CD14-positive monocyte (primary cell): ENCODE data around the gene TFEB. TPM values are rescaled to one million over a fixed set of nuclear protein-coding genes. Genes with fewer than 3 reads are reported as not detected.

Experiments
- DNase-seq, 3 donors: peaks; one replicate each; pipeline ENCODE4 v3.0.0-alpha.2; 2011 to 2022
- H2AFZ ChIP-seq: 2 replicates; pipeline ENCODE4 v1.6.0; 2012; ENCODE audit warnings: mild to moderate bottlenecking, low read depth, low read length, inconsistent platforms; ENCODE audit not compliant: insufficient read depth, poor library complexity, severe bottlenecking
- H3K27ac ChIP-seq, 2 donors: 1 replicate in 1 of 2; 2 replicates in 1 of 2; pipeline ENCODE4 v1.5.1; 2012 to 2013; ENCODE audit warnings: low read length in 2 of 2, control low read depth in 1 of 2, inconsistent platforms in 1 of 2, low read depth in 1 of 2, mild to moderate bottlenecking in 1 of 2
- H3K27me3 ChIP-seq, 2 donors: one replicate each; pipeline versions ENCODE4 v1.6.0 to v1.6.1; 2011 to 2013; ENCODE audit warnings: low read length in 2 of 2; ENCODE audit not compliant: control insufficient read depth in 2 of 2, insufficient read depth in 2 of 2
- H3K36me3 ChIP-seq, 2 donors: replicated peaks in 1 of 2; 1 replicate in 1 of 2; 2 replicates in 1 of 2; pipeline versions ENCODE4 v1.5.1 to v1.6.1; 2012 to 2013; ENCODE audit warnings: low read length in 2 of 2, control low read depth in 1 of 2, inconsistent platforms in 1 of 2, mild to moderate bottlenecking in 1 of 2; ENCODE audit not compliant: insufficient read depth in 2 of 2, control insufficient read depth in 1 of 2
- H3K4me1 ChIP-seq, 2 donors: 1 replicate in 1 of 2; 2 replicates in 1 of 2; pipeline versions ENCODE4 v1.5.1 to v1.6.1; 2012 to 2013; ENCODE audit warnings: low read length in 2 of 2, control low read depth in 1 of 2, inconsistent platforms in 1 of 2, mild to moderate bottlenecking in 1 of 2, moderate library complexity in 1 of 2; ENCODE audit not compliant: insufficient read depth in 2 of 2, control insufficient read depth in 1 of 2
- H3K4me2 ChIP-seq: replicated peaks from 2 replicates; pipeline ENCODE3; 2012; ENCODE audit warnings: low read length, moderate library complexity, mild to moderate bottlenecking; ENCODE audit not compliant: poor library complexity, severe bottlenecking; ENCODE audit errors: extremely low read depth
- H3K4me3 ChIP-seq, 3 experiments: fragments of 200-600 bp in 1 of 3; sonication (generic) in 1 of 3; replicated peaks in 1 of 3; 1 replicate in 2 of 3; 2 replicates in 1 of 3; pipeline ENCODE4 v1.5.1; 2011 to 2013; ENCODE audit warnings: low read length in 3 of 3, mild to moderate bottlenecking in 3 of 3, control low read depth in 2 of 3, low read depth in 2 of 3, inconsistent platforms in 1 of 3, moderate library complexity in 1 of 3
- H3K79me2 ChIP-seq: 2 replicates; pipeline ENCODE4 v1.6.0; 2012; ENCODE audit warnings: mild to moderate bottlenecking, control low read depth, inconsistent platforms, low read length, moderate library complexity; ENCODE audit not compliant: insufficient read depth
- H3K9ac ChIP-seq: 2 replicates; pipeline ENCODE4 v1.6.0; 2017; ENCODE audit warnings: low read length, mild to moderate bottlenecking; ENCODE audit not compliant: insufficient read depth, poor library complexity, severe bottlenecking
- H3K9me3 ChIP-seq, 2 donors: replicated peaks in 1 of 2; 1 replicate in 1 of 2; 2 replicates in 1 of 2; pipeline versions ENCODE4 v1.5.1 to v1.6.1; 2012 to 2013; ENCODE audit warnings: low read length in 2 of 2, control low read depth in 1 of 2; ENCODE audit not compliant: control insufficient read depth in 1 of 2, insufficient read depth in 1 of 2
- H4K20me1 ChIP-seq: 2 replicates; pipeline ENCODE4 v1.6.0; 2012; ENCODE audit warnings: mild to moderate bottlenecking, low read length, control low read depth, moderate library complexity; ENCODE audit not compliant: insufficient read depth
- H3K27ac Mint-ChIP-seq, 7 donors: one replicate each; pipeline ENCODE4 v1.8.0; 2020; ENCODE audit warnings: mild to moderate bottlenecking in 7 of 7, mixed read lengths in 7 of 7, moderate library complexity in 6 of 7, inconsistent platforms in 2 of 7
- H3K27me3 Mint-ChIP-seq, 3 donors: one replicate each; pipeline ENCODE4 v1.8.0; 2021 to 2022; ENCODE audit warnings: low read depth in 3 of 3, mild to moderate bottlenecking in 3 of 3, mixed read lengths in 3 of 3, moderate library complexity in 3 of 3, inconsistent platforms in 1 of 3
- H3K36me3 Mint-ChIP-seq, 2 donors: one replicate each; pipeline ENCODE4 v1.8.0; 2020; ENCODE audit warnings: mixed read lengths in 2 of 2, inconsistent platforms in 1 of 2, mild to moderate bottlenecking in 1 of 2
- H3K4me1 Mint-ChIP-seq: one replicate; pipeline ENCODE4 v1.8.0; 2020; ENCODE audit warnings: mild to moderate bottlenecking, mixed read lengths
- H3K4me3 Mint-ChIP-seq, 2 donors: one replicate each; pipeline ENCODE4 v1.8.0; 2020; ENCODE audit warnings: mild to moderate bottlenecking in 2 of 2, mixed read lengths in 2 of 2, moderate library complexity in 1 of 2
- H3K9me3 Mint-ChIP-seq, 7 donors: one replicate each; pipeline ENCODE4 v1.8.0; 2020 to 2022; ENCODE audit warnings: mixed read lengths in 7 of 7, mild to moderate bottlenecking in 6 of 7, moderate library complexity in 6 of 7, inconsistent platforms in 2 of 7
- WGBS: methylation state at CpG from one replicate; pipeline ENCODE4 v1.1.5; 2013; ENCODE audit warnings: missing lambda C conversion rate; ENCODE audit not compliant: insufficient coverage; 5-methylcytosine and 5-hydroxymethylcytosine counted together
- intact Hi-C, 2 donors: fragments of 100-400 bp; cut with micrococcal nuclease; formaldehyde crosslinking; loops; one replicate each; pipeline versions ENCODE4 v1.15.0 to v1.15.1; 2023
- polyA plus RNA-seq, 3 donors: library from polyadenylated mRNA; depleted of rRNA in 1 of 3; unstranded in 2 of 3; stranded (reverse) in 1 of 3; fragments of 300-500 nt in 2 of 3; fragments of >200 nt in 1 of 3; fragmentation: Illumina TruSeq in 2 of 3; gene quantifications; 1 replicate in 2 of 3; 2 replicates in 1 of 3; pipeline ENCODE4 v1.2.3, GENCODE V29; 2012 to 2021
- TF ChIP-seq, protein P1 (sequence below): fragments of 200-600 bp; IDR thresholded peaks from one replicate; pipeline ENCODE4 v1.8.0; 2022; ENCODE audit warnings: antibody characterized with exemption, mild to moderate bottlenecking

TFEB gene
- polyA plus RNA-seq, 3 donors, result 42.6 to 60.0 (median 55.0) TPM

GRCh38 chr6:41684311-41685180, 50.9 kb downstream of the TFEB start:
- H3K27me3 Mint-ChIP-seq, result peaks cover 1 to 8% (median 3%) of the 10 kb centered on the region in 3 donors
- 99% methylated on average over 19 of the region's 25 CpGs for WGBS
- H3K27ac Mint-ChIP-seq, result no peak overlapping the region
- H3K36me3 Mint-ChIP-seq, result peaks cover 44 to 52% of the 10 kb centered on the region in 2 donors
- Histone ChIP-seq H3K9ac (no peak overlapping the region), H3K79me2 (no peaks in the 10 kb centered on the region), H4K20me1 (peaks cover 68% of the 10 kb centered on the region), H3K27me3 (no peaks in the 10 kb centered on the region), H3K27ac (no peak overlapping the region), H3K4me1 (peaks cover 22 to 23% of the 10 kb centered on the region in 2 donors), H2AFZ (no peak overlapping the region), H3K9me3 (no peaks in the 10 kb centered on the region), H3K4me2 (no peak overlapping the region), H3K4me3 (no peak overlapping the region), H3K36me3 (peaks cover 54 to 58% of the 10 kb centered on the region in 2 donors)
- no peak for DNase-seq
- H3K9me3 Mint-ChIP-seq, result no peaks in the 10 kb centered on the region
- intact Hi-C loops, result loop anchor here in 1 of 2 donors (5.0 kb wide), 1 partner anchor 82 kb away; no protein-coding TSS in a partner anchor
- TF ChIP-seq, protein P1, sequence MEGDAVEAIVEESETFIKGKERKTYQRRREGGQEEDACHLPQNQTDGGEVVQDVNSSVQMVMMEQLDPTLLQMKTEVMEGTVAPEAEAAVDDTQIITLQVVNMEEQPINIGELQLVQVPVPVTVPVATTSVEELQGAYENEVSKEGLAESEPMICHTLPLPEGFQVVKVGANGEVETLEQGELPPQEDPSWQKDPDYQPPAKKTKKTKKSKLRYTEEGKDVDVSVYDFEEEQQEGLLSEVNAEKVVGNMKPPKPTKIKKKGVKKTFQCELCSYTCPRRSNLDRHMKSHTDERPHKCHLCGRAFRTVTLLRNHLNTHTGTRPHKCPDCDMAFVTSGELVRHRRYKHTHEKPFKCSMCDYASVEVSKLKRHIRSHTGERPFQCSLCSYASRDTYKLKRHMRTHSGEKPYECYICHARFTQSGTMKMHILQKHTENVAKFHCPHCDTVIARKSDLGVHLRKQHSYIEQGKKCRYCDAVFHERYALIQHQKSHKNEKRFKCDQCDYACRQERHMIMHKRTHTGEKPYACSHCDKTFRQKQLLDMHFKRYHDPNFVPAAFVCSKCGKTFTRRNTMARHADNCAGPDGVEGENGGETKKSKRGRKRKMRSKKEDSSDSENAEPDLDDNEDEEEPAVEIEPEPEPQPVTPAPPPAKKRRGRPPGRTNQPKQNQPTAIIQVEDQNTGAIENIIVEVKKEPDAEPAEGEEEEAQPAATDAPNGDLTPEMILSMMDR, result no peak
- peaks cover 18% of the 10 kb centered on the region for H3K4me1 Mint-ChIP-seq
- no peak overlapping the region for H3K4me3 Mint-ChIP-seq

GRCh38 chr6:41683523-41684310, 51.7 kb downstream of the TFEB start:
- no peak overlapping the region for H3K27ac ChIP-seq
- TF ChIP-seq, protein P1, result peak; percentile 96
- H3K9me3 Mint-ChIP-seq, result peaks cover 0 to 1% (median 0%) of the 10 kb centered on the region in 7 donors
- peaks cover 18% of the 10 kb centered on the region for H3K4me1 Mint-ChIP-seq
- H4K20me1 ChIP-seq, result peaks cover 60% of the 10 kb centered on the region
- peak overlapping the region in 3 of 7 donors; percentile 54 to 77 (median 63) for H3K27ac Mint-ChIP-seq
- H3K4me3 Mint-ChIP-seq, result peak overlapping the region; percentile 83 to 88
- H3K4me2 ChIP-seq, result peak overlapping the region; percentile 81
- intact Hi-C loops, result loop anchor here (2.0 to 5.0 kb wide), 3 partner anchors 79 to 315 kb away; no protein-coding TSS in a partner anchor
- H3K79me2 ChIP-seq, result no peaks in the 10 kb centered on the region
- peak overlapping the region; percentile 40 to 77 (median 56) for H3K4me3 ChIP-seq
- no peaks in the 10 kb centered on the region for H3K9me3 ChIP-seq
- peaks cover 22 to 23% of the 10 kb centered on the region in 2 donors for H3K4me1 ChIP-seq
- peak overlapping the region; percentile 77 for H2AFZ ChIP-seq
- peaks cover 1 to 8% (median 3%) of the 10 kb centered on the region in 3 donors for H3K27me3 Mint-ChIP-seq
- peak; percentile 59 to 73 (median 61) for DNase-seq
- H3K36me3 ChIP-seq, result peaks cover 45 to 49% of the 10 kb centered on the region in 2 donors
- H3K27me3 ChIP-seq, result no peaks in the 10 kb centered on the region
- WGBS, result 10% methylated on average over 36 of the region's 38 CpGs
- H3K9ac ChIP-seq, result peak overlapping the region; percentile 67
- H3K36me3 Mint-ChIP-seq, result peaks cover 36 to 44% of the 10 kb centered on the region in 2 donors
